NCI-H146 treated with DMSO at 0.1 percent for 48 hours (cell line): ENCODE results near the gene DIMT1.

Experiments used
- DNase-seq: peaks from one replicate; lab custom pipeline; 2025; ENCODE audit not compliant: unreplicated experiment; lab: John Stamatoyannopoulos, UW

The DIMT1 gene

GRCh38 chr5:62371409-62371808, 32.3 kb downstream of the DIMT1 start:
- DNase-seq = no peak

GRCh38 chr5:62369039-62369438, 34.7 kb downstream of the DIMT1 start:
- DNase-seq = no peak

GRCh38 chr5:62362701-62363100, 41.0 kb downstream of the DIMT1 start:
- no peak for DNase-seq

- peak; percentile 25 for DNase-seq
Measured at GRCh38 chr5:62354028-62354874, 49.5 kb downstream of the DIMT1 start.

GRCh38 chr5:62348723-62349481, 54.8 kb downstream of the DIMT1 start:
- no peak for DNase-seq

- no peak for DNase-seq
Measured at GRCh38 chr5:62347928-62348327, 55.8 kb downstream of the DIMT1 start.

- no peak for DNase-seq
Measured at GRCh38 chr5:62346748-62347147, 57.0 kb downstream of the DIMT1 start.

GRCh38 chr5:62343428-62343827, 60.3 kb downstream of the DIMT1 start:
- no peak for DNase-seq

GRCh38 chr5:62342476-62342837, 61.2 kb downstream of the DIMT1 start:
- no peak for DNase-seq

- DNase-seq = no peak
Measured at GRCh38 chr5:62341783-62342475, 61.8 kb downstream of the DIMT1 start.

- no peak for DNase-seq
Measured at GRCh38 chr5:62340979-62341378, 62.7 kb downstream of the DIMT1 start.

GRCh38 chr5:62340392-62340791, 63.3 kb downstream of the DIMT1 start:
- DNase-seq = no peak
